Stimulated activated CD4-positive, alpha-beta T cell treated with anti-CD3 and anti-CD28 coated beads, Interleukin-4, amount 100 ng/mL, for 1 hour (primary cell): ENCODE measurements around the gene AQP3.
"Not testable (repeated sequence)": the region's sequence is repeated elsewhere in the genome, so short reads cannot be mapped to it uniquely, and the experiment has no call there.

Experiments
- DNase-seq: peaks from one replicate; pipeline ENCODE4 v3.0.0-alpha.2; 2020

The AQP3 gene

GRCh38 chr9:33408087-33408486, 39.3 kb downstream of the AQP3 start:
- DNase-seq, result no peak

- DNase-seq, result no peak
These were observed 40.3 kb downstream of the AQP3 start for GRCh38 chr9:33407061-33407460.

GRCh38 chr9:33404788-33405362, 42.5 kb downstream of the AQP3 start:
- DNase-seq, result no peak

- no peak for DNase-seq
These were observed 43.2 kb downstream of the AQP3 start for GRCh38 chr9:33403941-33404787.

GRCh38 chr9:33402371-33402770, 45.0 kb downstream of the AQP3 start, which contains the start of gene AQP7:
Gene AQP7, minus strand, starts transcription at chr9:33402568. Its CDS starts 1,306 bp downstream, at chr9:33401262.
- DNase-seq, result not testable (repeated sequence)

GRCh38 chr9:33401809-33402208, 45.6 kb downstream of the AQP3 start:
- not testable (repeated sequence) for DNase-seq

GRCh38 chr9:33399047-33399446, 48.3 kb downstream of the AQP3 start:
- DNase-seq, result not testable (repeated sequence)

GRCh38 chr9:33397801-33398200, 49.6 kb downstream of the AQP3 start:
- not testable (repeated sequence) for DNase-seq

- not testable (repeated sequence) for DNase-seq
These were observed 52.1 kb downstream of the AQP3 start for GRCh38 chr9:33395159-33395879.

- not testable (repeated sequence) for DNase-seq
These were observed 53.4 kb downstream of the AQP3 start for GRCh38 chr9:33393986-33394385.

GRCh38 chr9:33393581-33393980, 53.8 kb downstream of the AQP3 start:
- no peak for DNase-seq

GRCh38 chr9:33392591-33393021, 54.8 kb downstream of the AQP3 start:
- DNase-seq, result not testable (repeated sequence)
